Fibroblast of pulmonary artery (primary cell): ENCODE results near the gene FBXO42.

Experiments used
- DNase-seq: peaks from one replicate; pipeline ENCODE4 v3.0.0-alpha.2; 2010; ENCODE audit warnings: low read depth
- H3K4me3 ChIP-seq: replicated peaks from 2 replicates; pipeline ENCODE4 v1.5.1; 2011; ENCODE audit warnings: low read depth, mild to moderate bottlenecking, control low read depth, low read length, moderate library complexity
- CTCF ChIP-seq: IDR thresholded peaks from 2 replicates; pipeline ENCODE4 v1.5.1; 2011; ENCODE audit warnings: mild to moderate bottlenecking, control low read depth, low read length, inconsistent platforms; ENCODE audit errors: missing control alignments

Gene FBXO42

GRCh38 chr1:16253332-16253922, 98.9 kb downstream of the FBXO42 start:
- H3K4me3 ChIP-seq, result no peak overlapping the region
- no peak for DNase-seq
- TF ChIP-seq CTCF, result no peak

GRCh38 chr1:16252912-16253311, 99.4 kb downstream of the FBXO42 start:
- no peak for DNase-seq
- TF ChIP-seq CTCF, result no peak
- H3K4me3 ChIP-seq, result no peak overlapping the region

- no peak for DNase-seq
- no peak for TF ChIP-seq CTCF
- no peak overlapping the region for H3K4me3 ChIP-seq
These were observed 100.9 kb downstream of the FBXO42 start for GRCh38 chr1:16251381-16251780.

GRCh38 chr1:16250524-16251251, 101.6 kb downstream of the FBXO42 start:
- peak; percentile 24 for DNase-seq
- no peak for TF ChIP-seq CTCF
- H3K4me3 ChIP-seq, result no peak overlapping the region

GRCh38 chr1:16249596-16250241, 102.6 kb downstream of the FBXO42 start:
- peak; percentile 92 for DNase-seq
- no peak overlapping the region for H3K4me3 ChIP-seq
- TF ChIP-seq CTCF, result no peak

- no peak for TF ChIP-seq CTCF
- H3K4me3 ChIP-seq, result no peak overlapping the region
- peak; percentile 88 for DNase-seq
These were observed 103.4 kb downstream of the FBXO42 start for GRCh38 chr1:16248603-16249516.
